Mesodermal cell (in vitro differentiated cells): ENCODE measurements around the gene MICAL3.

Source experiments
- H3K27ac ChIP-seq: 2 replicates; pipeline ENCODE4 v1.7.0; 2013; ENCODE audit warnings: mild to moderate bottlenecking, low read depth, low read length, moderate library complexity; ENCODE audit not compliant: severe bottlenecking
- H3K36me3 ChIP-seq: 2 replicates; pipeline ENCODE4 v1.7.1; 2013; ENCODE audit warnings: mild to moderate bottlenecking, low read length, moderate library complexity; ENCODE audit not compliant: control insufficient read depth, insufficient read depth
- H3K4me1 ChIP-seq: one replicate; pipeline ENCODE4 v1.7.1; 2013; ENCODE audit warnings: mild to moderate bottlenecking, low read length; ENCODE audit not compliant: insufficient read depth, control insufficient read depth, poor library complexity, severe bottlenecking
- H3K4me3 ChIP-seq: 2 replicates; pipeline ENCODE4 v1.7.0; 2013; ENCODE audit warnings: low read length, control low read depth, mild to moderate bottlenecking; ENCODE audit not compliant: insufficient read depth, poor library complexity, severe bottlenecking; ENCODE audit errors: extremely low read depth
- H3K9me3 ChIP-seq: 2 replicates; pipeline ENCODE4 v1.7.1; 2013; ENCODE audit warnings: mild to moderate bottlenecking, low read length, moderate library complexity; ENCODE audit not compliant: control insufficient read depth
- WGBS, 2 experiments: methylation state at CpG; one replicate each; pipeline ENCODE4 v1.1.5; 2013; ENCODE audit warnings: missing lambda C conversion rate in 2 of 2; ENCODE audit not compliant: insufficient coverage in 2 of 2; 5-methylcytosine and 5-hydroxymethylcytosine counted together

Gene MICAL3

DNA sequence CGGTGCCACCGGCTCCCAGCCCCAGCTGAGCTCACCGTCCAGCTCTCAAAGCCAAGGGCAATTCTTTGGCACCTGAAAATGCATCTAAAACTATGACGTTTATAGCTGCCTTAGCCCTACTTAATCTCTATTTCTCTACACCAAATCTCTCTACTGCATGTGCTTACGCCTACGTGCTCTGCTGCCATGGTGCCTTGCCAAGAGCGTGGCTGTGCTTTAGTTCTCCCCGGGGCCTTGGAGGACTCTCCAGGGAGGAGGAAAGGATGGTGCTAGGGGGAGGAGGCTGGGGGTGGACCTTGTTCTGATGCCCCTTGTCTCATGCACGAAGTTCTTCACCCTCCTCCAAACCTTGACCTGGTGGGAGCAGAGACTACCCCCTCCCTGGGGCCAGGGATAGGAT, 241.0 kb downstream of the MICAL3 start:
- Histone ChIP-seq H3K4me3 (no peak overlapping the region), H3K4me1 (peaks cover 13% of the 10 kb centered on the region), H3K36me3 (peaks cover 4% of the 10 kb centered on the region), H3K9me3 (no peaks in the 10 kb centered on the region), H3K27ac (no peak overlapping the region)
- 85 to 95% methylated on average over 5 to 9 of the region's 9 CpGs for WGBS, 2 experiments

DNA sequence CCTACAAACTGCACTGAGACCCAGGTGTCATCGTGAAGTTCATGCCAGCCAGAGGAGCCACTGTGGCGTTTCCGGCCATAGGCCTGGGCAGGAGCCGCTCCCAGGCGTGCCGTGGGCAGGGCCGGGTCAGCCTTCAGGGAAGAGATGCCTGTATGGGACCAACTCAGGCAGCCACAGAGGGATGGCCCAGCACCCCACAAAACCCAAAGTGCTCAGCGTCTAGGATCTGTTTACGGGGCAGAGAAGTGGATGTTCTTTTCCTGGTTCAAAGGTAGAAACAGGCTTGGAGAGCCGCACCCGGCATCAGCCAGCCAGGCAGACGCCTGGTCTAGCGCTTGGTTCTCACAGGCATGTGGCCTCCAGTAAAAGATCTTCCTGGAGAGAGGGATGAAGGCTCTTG, 241.7 kb downstream of the MICAL3 start:
- Histone ChIP-seq H3K27ac (no peak overlapping the region), H3K4me1 (peaks cover 13% of the 10 kb centered on the region), H3K4me3 (no peak overlapping the region), H3K9me3 (no peaks in the 10 kb centered on the region), H3K36me3 (no peaks in the 10 kb centered on the region)
- 94 to 98% methylated on average over 12 to 13 of the region's 13 CpGs for WGBS, 2 experiments

DNA sequence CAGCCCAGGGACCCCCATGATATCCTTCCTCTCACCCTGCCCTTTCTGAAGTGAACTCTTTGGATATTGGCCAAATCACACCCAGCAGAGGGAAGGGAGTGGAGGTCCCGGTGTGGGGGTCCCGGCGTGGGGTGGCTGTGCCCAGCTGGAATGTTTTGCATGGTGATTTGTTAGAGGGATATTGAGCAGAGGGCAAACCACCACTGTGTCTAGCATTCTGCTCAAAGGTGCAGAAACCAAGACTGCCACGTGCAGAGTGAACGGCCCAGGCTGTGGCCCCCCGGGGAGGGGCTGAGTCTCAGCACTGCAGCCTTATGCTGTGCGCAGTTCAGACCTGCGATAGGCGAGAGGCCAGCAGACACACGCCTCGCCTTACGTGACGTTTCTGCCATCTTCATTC, 242.2 kb downstream of the MICAL3 start:
- H3K36me3 ChIP-seq: no peaks in the 10 kb centered on the region
- H3K4me3 ChIP-seq: no peak overlapping the region
- no peak overlapping the region for H3K27ac ChIP-seq
- 89 to 91% methylated on average over 13 of the region's 13 CpGs for WGBS, 2 experiments
- H3K4me1 ChIP-seq: peaks cover 13% of the 10 kb centered on the region
- no peaks in the 10 kb centered on the region for H3K9me3 ChIP-seq

DNA sequence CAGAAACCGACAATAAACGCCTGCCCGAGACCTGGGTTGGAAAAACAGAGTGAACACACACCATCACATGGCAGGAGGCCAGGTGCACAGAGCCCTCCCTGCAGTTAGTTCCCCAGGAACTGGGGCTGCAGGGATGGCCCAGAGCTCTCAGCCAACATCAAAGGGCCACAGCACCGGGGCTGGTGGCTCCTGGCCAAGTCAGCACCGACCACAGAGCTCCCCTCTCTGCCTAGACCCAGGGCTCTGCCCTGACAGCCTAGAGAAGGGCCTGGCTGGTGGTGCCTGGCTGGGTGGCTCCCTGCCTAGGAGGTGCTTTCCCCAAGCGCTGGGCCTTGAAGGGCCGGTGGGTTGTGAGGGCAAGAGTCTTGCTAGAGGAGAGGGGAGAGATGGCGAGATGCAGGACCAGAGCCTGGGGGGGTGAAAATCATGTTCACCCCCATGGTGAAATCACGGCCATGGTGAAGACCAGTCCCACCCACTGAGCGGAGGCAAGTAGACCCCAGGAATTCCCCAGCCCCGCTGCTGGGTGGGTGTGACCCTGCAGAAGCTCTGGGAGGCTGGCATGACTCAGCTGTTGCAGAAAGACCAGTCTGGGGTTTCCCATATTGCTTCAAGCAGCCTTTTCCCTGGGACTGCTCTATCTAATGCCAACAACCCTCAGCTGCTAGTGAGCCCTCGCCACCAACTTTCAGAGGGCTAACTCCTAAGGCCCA, 242.9 kb downstream of the MICAL3 start:
- no peaks in the 10 kb centered on the region for H3K9me3 ChIP-seq
- 91 to 92% methylated on average over 10 to 11 of the region's 12 CpGs for WGBS, 2 experiments
- no peak overlapping the region for H3K4me3 ChIP-seq
- H3K4me1 ChIP-seq: peaks cover 9% of the 10 kb centered on the region
- H3K36me3 ChIP-seq: no peaks in the 10 kb centered on the region
- H3K27ac ChIP-seq: no peak overlapping the region

DNA sequence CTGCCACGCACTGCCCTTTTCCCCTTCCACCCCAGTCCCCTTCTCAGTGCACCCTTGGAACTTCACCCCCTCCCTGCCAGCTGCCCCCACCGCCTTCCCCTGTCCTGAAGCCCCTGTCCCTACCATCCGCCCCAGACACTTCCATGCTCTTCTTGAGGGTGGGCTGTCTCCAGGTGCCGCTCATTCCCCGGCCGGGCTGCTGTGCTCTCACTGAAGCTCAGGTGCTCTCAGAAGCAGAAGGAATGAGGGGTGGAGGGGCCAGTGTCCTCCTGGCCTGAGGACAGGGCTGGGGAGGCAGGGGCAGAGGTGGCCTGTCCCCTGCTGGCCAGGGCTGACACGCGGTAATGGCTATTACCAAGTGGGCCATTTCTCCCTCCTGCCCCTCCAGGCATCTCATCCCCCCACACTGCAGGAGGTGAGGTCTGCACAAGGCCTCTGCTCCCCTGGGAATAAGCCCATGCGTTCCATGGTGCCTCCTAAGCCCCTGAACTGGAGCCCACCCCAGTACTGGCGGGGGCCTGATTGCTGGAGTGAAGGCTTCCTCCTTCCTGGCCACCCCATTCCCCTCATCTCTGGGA, 243.5 kb downstream of the MICAL3 start:
- H3K9me3 ChIP-seq: no peaks in the 10 kb centered on the region
- peaks cover 9% of the 10 kb centered on the region for H3K4me1 ChIP-seq
- no peak overlapping the region for H3K27ac ChIP-seq
- no peaks in the 10 kb centered on the region for H3K36me3 ChIP-seq
- 94 to 96% methylated on average over 5 to 8 of the region's 10 CpGs for WGBS, 2 experiments
- no peak overlapping the region for H3K4me3 ChIP-seq

DNA sequence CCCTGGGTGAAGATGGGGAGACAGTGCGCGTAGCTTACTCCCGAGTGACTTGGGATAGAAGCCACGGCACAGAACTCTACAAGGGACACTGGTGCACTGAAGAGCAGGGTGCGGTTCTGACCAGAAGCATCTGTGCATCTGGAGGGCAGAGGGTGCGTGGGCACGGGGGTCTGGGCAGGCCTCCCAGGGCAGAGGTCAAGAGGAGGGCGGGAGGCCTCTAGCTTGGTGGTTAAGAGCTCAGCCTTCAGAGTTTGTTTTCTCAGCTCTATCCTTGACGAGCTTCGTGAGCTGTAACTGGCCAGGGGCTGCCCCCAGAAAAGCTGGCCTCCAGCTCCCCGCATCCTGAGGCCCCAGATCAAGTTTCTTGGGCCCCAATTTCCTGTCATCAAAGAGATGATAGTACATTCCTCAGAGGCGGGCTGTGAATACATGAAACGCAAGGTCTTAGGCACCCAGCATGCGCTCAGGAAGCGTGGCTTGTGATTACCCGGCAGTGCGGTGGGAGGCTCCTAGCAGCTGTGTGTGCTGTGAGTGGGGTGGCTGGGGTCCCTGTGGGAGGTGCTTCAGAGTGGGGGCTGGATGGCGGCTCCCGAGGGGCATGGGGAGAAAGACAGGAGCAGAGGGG, 244.1 kb downstream of the MICAL3 start:
- Histone ChIP-seq H3K4me3 (no peak overlapping the region), H3K9me3 (no peaks in the 10 kb centered on the region), H3K4me1 (peaks cover 9% of the 10 kb centered on the region), H3K36me3 (no peaks in the 10 kb centered on the region), H3K27ac (no peak overlapping the region)
- WGBS, 2 experiments: 85 to 87% methylated on average over 13 to 17 of the region's 19 CpGs

DNA sequence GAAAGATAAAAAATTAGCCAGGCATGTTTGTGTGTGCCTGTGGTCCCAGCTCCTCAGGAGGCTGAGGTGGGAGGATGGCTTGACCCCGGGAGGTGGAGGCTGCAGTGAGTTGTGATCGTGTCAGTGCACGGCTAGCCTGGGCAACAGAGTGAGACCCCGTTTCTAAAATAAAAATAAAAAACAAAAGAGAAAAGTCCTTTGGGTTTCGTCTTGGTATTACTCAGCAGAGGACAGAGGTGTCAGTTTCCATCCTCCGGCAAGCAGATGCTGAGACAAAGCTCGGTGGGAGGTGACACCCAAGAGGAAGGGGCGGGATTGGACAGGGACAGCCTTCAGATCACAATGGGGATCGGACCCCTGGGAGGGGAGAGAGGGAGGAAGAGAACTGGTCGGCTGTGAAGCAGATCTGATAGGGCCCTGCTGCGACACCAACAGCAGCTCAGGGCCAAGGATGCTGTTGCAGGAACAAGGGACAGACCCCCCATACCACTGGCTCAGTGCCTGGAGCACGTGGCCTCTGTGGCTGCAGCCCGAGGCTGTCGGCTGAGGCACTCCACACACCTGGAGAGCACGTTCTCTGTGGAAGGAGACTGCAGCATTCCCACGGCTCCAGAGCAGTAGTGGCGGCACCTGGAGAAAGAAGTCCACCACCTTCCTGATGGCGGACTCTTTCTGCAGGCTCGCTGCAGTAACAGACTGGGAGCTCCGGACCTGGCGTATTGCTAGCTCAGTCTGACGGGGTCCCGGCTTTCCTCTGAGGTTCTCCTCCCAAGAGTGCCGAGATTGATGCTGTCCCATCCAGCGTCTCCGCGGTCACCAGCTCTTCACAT, 244.9 kb downstream of the MICAL3 start:
- Histone ChIP-seq H3K4me1 (peaks cover 9% of the 10 kb centered on the region), H3K27ac (no peak overlapping the region), H3K9me3 (no peaks in the 10 kb centered on the region), H3K4me3 (no peak overlapping the region), H3K36me3 (no peaks in the 10 kb centered on the region)
- 87 to 88% methylated on average over 24 of the region's 27 CpGs for WGBS, 2 experiments

DNA sequence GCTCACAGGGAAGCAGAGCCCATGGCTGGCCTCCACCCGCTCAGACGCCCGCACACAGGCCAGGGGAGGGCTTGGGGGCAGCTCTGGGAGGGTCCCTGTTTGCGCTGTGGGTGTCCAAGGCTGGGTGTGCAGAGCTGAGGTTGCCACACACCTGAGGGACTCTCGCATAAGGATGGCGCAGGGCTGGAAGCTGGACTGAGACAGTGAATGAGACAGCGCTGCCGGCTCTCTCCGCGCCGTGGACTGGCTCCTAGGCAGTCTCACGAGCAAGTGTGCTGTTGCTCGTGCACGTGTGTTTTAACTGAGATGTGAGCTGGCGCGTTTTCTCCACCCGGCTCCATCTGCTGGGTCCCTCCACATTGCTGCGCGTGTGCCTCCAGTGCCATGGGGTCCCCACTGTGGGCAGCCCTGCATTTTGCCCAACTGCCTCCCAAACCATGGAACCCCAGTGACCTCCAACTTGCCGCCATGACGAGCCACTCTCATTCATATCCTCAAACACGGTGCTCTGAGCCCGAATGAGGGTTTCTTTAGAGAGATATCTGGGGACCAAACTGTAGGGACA, 245.9 kb downstream of the MICAL3 start:
- Histone ChIP-seq H3K36me3 (no peaks in the 10 kb centered on the region), H3K27ac (no peak overlapping the region), H3K4me1 (peaks cover 10% of the 10 kb centered on the region), H3K4me3 (no peak overlapping the region), H3K9me3 (no peaks in the 10 kb centered on the region)
- WGBS, 2 experiments: 95 to 100% methylated on average over 14 to 21 of the region's 23 CpGs

DNA sequence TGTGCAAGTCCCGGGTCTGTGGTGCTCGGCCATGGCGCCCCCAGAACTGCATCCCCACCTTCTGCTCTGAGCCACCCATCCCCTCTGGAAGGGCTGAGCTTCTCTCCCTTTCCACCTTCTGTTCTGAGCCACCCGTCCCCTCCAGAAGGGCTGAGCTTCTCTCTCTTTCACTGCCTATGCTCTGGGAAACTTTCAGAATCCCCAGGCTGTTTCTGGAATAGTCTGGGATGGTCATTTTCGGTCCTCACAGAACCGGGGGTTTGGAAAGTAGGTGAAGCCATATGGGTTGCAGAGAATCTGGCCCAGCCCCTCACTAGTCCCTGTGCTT, 246.7 kb downstream of the MICAL3 start:
- no peaks in the 10 kb centered on the region for H3K36me3 ChIP-seq
- H3K4me1 ChIP-seq: peaks cover 17% of the 10 kb centered on the region
- no peak overlapping the region for H3K27ac ChIP-seq
- no peaks in the 10 kb centered on the region for H3K9me3 ChIP-seq
- 84 to 91% methylated on average over 3 to 5 of the region's 6 CpGs for WGBS, 2 experiments
- H3K4me3 ChIP-seq: no peak overlapping the region

DNA sequence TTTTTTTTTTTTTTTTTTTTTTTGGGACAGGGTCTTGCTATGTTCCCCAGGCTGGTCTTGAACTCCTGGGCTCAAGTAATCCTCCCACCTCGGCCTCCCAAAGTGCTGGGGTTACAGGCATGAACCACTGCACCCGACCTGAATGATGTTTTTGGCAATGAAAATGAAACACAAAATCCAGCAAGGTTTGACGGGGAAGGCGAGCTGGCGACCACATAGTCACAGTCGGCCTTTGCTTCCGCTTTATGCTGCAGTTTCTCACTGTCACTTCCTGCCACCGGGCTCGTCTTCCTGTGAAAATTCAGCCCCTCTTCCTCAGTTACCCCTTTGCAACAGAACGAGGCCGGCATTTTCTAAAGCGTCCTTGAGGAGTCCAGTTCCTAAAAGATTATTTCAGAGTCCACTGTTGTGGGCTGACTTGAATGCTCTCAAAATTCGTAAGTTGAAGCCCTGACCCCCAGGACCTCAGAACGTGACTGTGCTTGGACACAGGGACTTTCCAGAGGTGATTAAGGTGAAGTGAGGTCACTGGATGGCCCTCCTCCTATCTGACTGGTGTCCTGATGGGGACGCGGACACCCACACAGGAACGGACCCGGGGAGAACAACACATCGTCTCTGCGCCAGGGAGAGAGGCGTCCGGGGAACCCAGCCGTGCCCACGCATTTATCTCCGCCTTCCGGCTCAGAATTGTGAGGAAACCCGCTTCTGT, 247.2 kb downstream of the MICAL3 start:
- peaks cover 18% of the 10 kb centered on the region for H3K4me1 ChIP-seq
- WGBS, 2 experiments: 91 to 93% methylated on average over 26 to 27 of the region's 27 CpGs
- no peaks in the 10 kb centered on the region for H3K36me3 ChIP-seq
- H3K9me3 ChIP-seq: no peaks in the 10 kb centered on the region
- H3K27ac ChIP-seq: no peak overlapping the region
- H3K4me3 ChIP-seq: no peak overlapping the region
